ENCODE results near the gene SYT1. TPM values are rescaled to one million over a fixed set of nuclear protein-coding genes. Genes with fewer than 3 reads are reported as not detected.

SYT1 gene
- total and polyA plus RNA-seq, 2 of the 8 experiments (the other 6 are each of a cell fraction or from before 2014, with no cell fraction given) = 11.0 to 34.6 TPM

- no peak overlapping the region for H2AK5ac ChIP-seq (ENCODE audit: low read depth, low read length)
- CTCF ChIA-PET (ENCODE audit: partially characterized antibody) = no interaction called here
- H3K9ac ChIP-seq (replicated peaks in 1 of 4; ENCODE audit: extremely low read depth in 1 of 4, low read depth in 3 of 4, low read length in 3 of 4) = no peak overlapping the region
- no peak overlapping the region for H4K8ac ChIP-seq (ENCODE audit: extremely low read depth, insufficient read depth, low read length)
- no peak overlapping the region for H4K5ac ChIP-seq (ENCODE audit: insufficient read length, low read depth, low read length)
- no peak overlapping the region for H3K4ac ChIP-seq (replicated peaks; ENCODE audit: insufficient read length, low read depth, low read length)
- no peaks in the 10 kb centered on the region; the same call in 1 of the 2 replicates for H3K23me2 ChIP-seq (ENCODE audit: low read depth, low read length)
- POLR2A ChIA-PET (ENCODE audit: partially characterized antibody) = no interaction called here
- no peak overlapping the region for H3K4me2 ChIP-seq (ENCODE audit: insufficient read depth in 1 of 2, low read depth in 2 of 2, low read length in 2 of 2)
- DNase-seq (ENCODE audit: low read depth in 1 of 2, low spot score in 2 of 2) = no peak
- no peak overlapping the region for H2AFZ ChIP-seq (ENCODE audit: low read length)
- no peak overlapping the region for H2BK5ac ChIP-seq (ENCODE audit: low read depth, low read length)
- no peak overlapping the region for H3K56ac ChIP-seq (replicated peaks; ENCODE audit: insufficient read length, low read depth, low read length)
- H3K4me1 ChIP-seq (replicated peaks in 1 of 4; ENCODE audit: control insufficient read depth in 3 of 4, insufficient read depth in 4 of 4, low read length in 3 of 4) = peaks cover 0 to 3% (median 0%) of the 10 kb centered on the region in 4 experiments; a peak in 1 of 7 replicates
- no peak overlapping the region for H3K23ac ChIP-seq (ENCODE audit: insufficient read length)
- H3K27ac ChIP-seq (ENCODE audit: low read depth, low read length) = no peak overlapping the region
- no peak for FAIRE-seq
- WGBS, 2 experiments (ENCODE audit: extremely low coverage in 1 of 2, insufficient coverage in 1 of 2, insufficient read length in 1 of 2, insufficient replicate concordance in 2 of 2, low coverage in 1 of 2, low lambda C conversion rate in 2 of 2, missing lambda C conversion rate in 1 of 2) = 73% methylated on average over 3 of the region's 3 CpGs; no CpG with 5 or more reads in 1 of the 2 experiments
- H2BK12ac ChIP-seq (ENCODE audit: low read depth, low read length) = no peak overlapping the region
- no peaks in the 10 kb centered on the region for H3K79me1 ChIP-seq (ENCODE audit: low read depth, low read length)
- H3K4me3 ChIP-seq (ENCODE audit: extremely low read depth in 1 of 4, insufficient read depth in 2 of 4, low read depth in 3 of 4, low read length in 4 of 4) = no peak overlapping the region
- no peak overlapping the region for H4K91ac ChIP-seq (replicated peaks; ENCODE audit: insufficient read length, low read length)
- no peaks in the 10 kb centered on the region for H3K27me3 ChIP-seq (replicated peaks in 1 of 4; ENCODE audit: control insufficient read depth in 3 of 4, extremely low read depth in 1 of 4, insufficient read depth in 3 of 4, low read length in 3 of 4)
- H3K14ac ChIP-seq (ENCODE audit: insufficient read length) = no peak overlapping the region
- H2BK120ac ChIP-seq (replicated peaks; ENCODE audit: low read depth, low read length) = no peak overlapping the region
- no peaks in the 10 kb centered on the region; a peak in 1 of 8 replicates for H3K36me3 ChIP-seq (ENCODE audit: control insufficient read depth in 2 of 4, insufficient read depth in 4 of 4, low read length in 3 of 4)
- H3K79me2 ChIP-seq (ENCODE audit: control insufficient read depth in 1 of 2, insufficient read depth in 2 of 2, low read length in 2 of 2) = no peaks in the 10 kb centered on the region
- H3K9me3 ChIP-seq (ENCODE audit: insufficient read depth in 2 of 2, low read depth in 1 of 2, low read length in 1 of 2) = no peaks in the 10 kb centered on the region
- H2BK20ac ChIP-seq (ENCODE audit: low read length) = no peak overlapping the region
- no peaks in the 10 kb centered on the region for H4K20me1 ChIP-seq (replicated peaks in 1 of 2; ENCODE audit: control insufficient read depth in 1 of 2, insufficient read depth in 2 of 2, low read length in 2 of 2)
- no peak for TF ChIP-seq TAF7 (optimal IDR thresholded peaks at IDR 0.05; ENCODE audit: borderline replicate concordance, low read depth, low read length)
- TF ChIP-seq NANOG (IDR thresholded peaks at IDR 0.05; ENCODE audit: insufficient read depth, low read depth, low read length, poor library complexity, severe bottlenecking) = no peak
- TF ChIP-seq PHF8 (conservative IDR thresholded peaks at IDR 0.05; ENCODE audit: low read depth, low read length) = no peak
- TF ChIP-seq POLR2AphosphoS5 (IDR thresholded peaks at IDR 0.05; ENCODE audit: low read depth, low read length) = no peak
- TF ChIP-seq, protein P1, sequence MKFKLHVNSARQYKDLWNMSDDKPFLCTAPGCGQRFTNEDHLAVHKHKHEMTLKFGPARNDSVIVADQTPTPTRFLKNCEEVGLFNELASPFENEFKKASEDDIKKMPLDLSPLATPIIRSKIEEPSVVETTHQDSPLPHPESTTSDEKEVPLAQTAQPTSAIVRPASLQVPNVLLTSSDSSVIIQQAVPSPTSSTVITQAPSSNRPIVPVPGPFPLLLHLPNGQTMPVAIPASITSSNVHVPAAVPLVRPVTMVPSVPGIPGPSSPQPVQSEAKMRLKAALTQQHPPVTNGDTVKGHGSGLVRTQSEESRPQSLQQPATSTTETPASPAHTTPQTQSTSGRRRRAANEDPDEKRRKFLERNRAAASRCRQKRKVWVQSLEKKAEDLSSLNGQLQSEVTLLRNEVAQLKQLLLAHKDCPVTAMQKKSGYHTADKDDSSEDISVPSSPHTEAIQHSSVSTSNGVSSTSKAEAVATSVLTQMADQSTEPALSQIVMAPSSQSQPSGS (IDR thresholded peaks at IDR 0.05; ENCODE audit: low read length) = no peak
- no peak for TF ChIP-seq RBBP5 (IDR thresholded peaks at IDR 0.05; ENCODE audit: borderline replicate concordance, low read depth, low read length)
- no peak for TF ChIP-seq CBX8 (IDR thresholded peaks at IDR 0.05; ENCODE audit: borderline replicate concordance, low read depth, low read length)
- TF ChIP-seq SIRT6 (IDR thresholded peaks at IDR 0.05; ENCODE audit: low read length) = no peak
- TF ChIP-seq SUZ12 (IDR thresholded peaks at IDR 0.05; ENCODE audit: low read length) = no peak
- H2BK15ac ChIP-seq (ENCODE audit: low read length) = no peak overlapping the region
- no peak overlapping the region for H3K18ac ChIP-seq (ENCODE audit: extremely low read depth, low read length)
Observed at GRCh38 chr12:79351251-79351650, 486.7 kb downstream of the SYT1 start.

Measured in H1 (cell line).